NCI-H146 treated with DMSO at 0.1 percent for 48 hours (cell line): Measurements from ENCODE around the gene GTPBP1.

Source experiments
- DNase-seq: peaks from one replicate; lab custom pipeline; 2025; ENCODE audit not compliant: unreplicated experiment; lab: John Stamatoyannopoulos, UW

GTPBP1 gene

GRCh38 chr22:38782402-38783094 is 76.8 kb downstream of the GTPBP1 start:
- no peak for DNase-seq
